ENCODE data around the gene ASB11.
"Not testable (repeated sequence)": the region's sequence is repeated elsewhere in the genome, so short reads cannot be mapped to it uniquely, and the experiment has no call there.

ASB11 gene

DNA sequence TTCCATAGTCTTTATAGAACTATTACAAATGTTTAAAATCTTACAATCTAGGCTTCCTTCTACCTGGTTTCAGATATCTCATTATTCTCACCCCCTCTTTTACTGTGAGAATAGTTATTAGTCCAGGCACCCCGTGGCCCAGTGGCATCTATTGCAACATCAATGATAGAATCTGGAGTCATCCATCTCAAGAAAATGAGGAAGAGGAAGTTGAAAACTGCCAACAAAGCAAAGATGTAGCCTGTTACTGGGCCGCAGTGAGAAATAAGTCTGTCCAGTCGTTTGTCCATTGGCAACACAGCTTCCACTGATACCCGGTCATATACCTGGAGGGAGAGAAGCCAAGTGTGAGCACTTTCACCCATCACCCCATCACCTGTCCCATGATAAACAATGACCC, 6.0 kb upstream of the ASB11 start:
- TF ChIP-seq ZNF384 (IDR thresholded peaks at IDR 0.05) (no peak), PKNOX1 (IDR thresholded peaks at IDR 0.05) (no peak), BHLHE40 (IDR thresholded peaks at IDR 0.05; ENCODE audit: borderline replicate concordance) (no peak), TARDBP (IDR thresholded peaks at IDR 0.05) (no peak), SUZ12 (IDR thresholded peaks at IDR 0.05) (no peak), L3MBTL2 (conservative IDR thresholded peaks at IDR 0.05) (no peak), LEF1 (IDR thresholded peaks at IDR 0.05; ENCODE audit: borderline replicate concordance) (no peak), FOXM1 (IDR thresholded peaks at IDR 0.05; ENCODE audit: borderline replicate concordance) (no peak), HDGF (IDR thresholded peaks at IDR 0.05; ENCODE audit: borderline replicate concordance) (no peak), ARNT (IDR thresholded peaks at IDR 0.05) (no peak), CTBP1 (IDR thresholded peaks at IDR 0.05; ENCODE audit: borderline replicate concordance) (no peak), ELF4 (IDR thresholded peaks at IDR 0.05) (no peak), FOXK2 (IDR thresholded peaks at IDR 0.05) (no peak), FOXA1 (IDR thresholded peaks at IDR 0.05) (no peak), NFRKB (IDR thresholded peaks at IDR 0.05) (no peak), SP1 (IDR thresholded peaks at IDR 0.05) (no peak)
- ChIA-PET CTCF (no interaction called here), POLR2A (no interaction called here)
- DNase-seq (ENCODE audit: extremely low spot score) = no peak

GRCh38 chrX:15320297-15320696, 4.9 kb upstream of the ASB11 start:
- CTCF ChIA-PET = no interaction called here
- TF ChIP-seq ARNT (IDR thresholded peaks at IDR 0.05) (no peak), BHLHE40 (IDR thresholded peaks at IDR 0.05; ENCODE audit: borderline replicate concordance) (no peak), L3MBTL2 (conservative IDR thresholded peaks at IDR 0.05) (no peak), CTBP1 (IDR thresholded peaks at IDR 0.05; ENCODE audit: borderline replicate concordance) (no peak), LEF1 (IDR thresholded peaks at IDR 0.05; ENCODE audit: borderline replicate concordance) (no peak), NFRKB (IDR thresholded peaks at IDR 0.05) (no peak), ELF4 (IDR thresholded peaks at IDR 0.05) (no peak), PKNOX1 (IDR thresholded peaks at IDR 0.05) (no peak)
- POLR2A ChIA-PET = no interaction called here
- DNase-seq (ENCODE audit: extremely low spot score) = no peak

GRCh38 chrX:15319075-15319474, 3.6 kb upstream of the ASB11 start:
- CTCF ChIA-PET = no interaction called here
- POLR2A ChIA-PET = no interaction called here
- TF ChIP-seq SUZ12 (IDR thresholded peaks at IDR 0.05) (no peak), LEF1 (IDR thresholded peaks at IDR 0.05; ENCODE audit: borderline replicate concordance) (no peak), ZNF384 (IDR thresholded peaks at IDR 0.05) (no peak), FOXK2 (IDR thresholded peaks at IDR 0.05) (no peak), CTBP1 (IDR thresholded peaks at IDR 0.05; ENCODE audit: borderline replicate concordance) (no peak), HDGF (IDR thresholded peaks at IDR 0.05; ENCODE audit: borderline replicate concordance) (no peak), L3MBTL2 (conservative IDR thresholded peaks at IDR 0.05) (no peak)
- DNase-seq (ENCODE audit: extremely low spot score) = no peak

GRCh38 chrX:15314472-15314871, 968 bp downstream of the ASB11 start:
- POLR2A ChIA-PET = no interaction called here
- CTCF ChIA-PET = no interaction called here
- no peak for TF ChIP-seq ARNT (IDR thresholded peaks at IDR 0.05)
- TF ChIP-seq ELF4 (IDR thresholded peaks at IDR 0.05) = no peak
- TF ChIP-seq NFRKB (IDR thresholded peaks at IDR 0.05) = no peak
- no peak for TF ChIP-seq HDGF (IDR thresholded peaks at IDR 0.05; ENCODE audit: borderline replicate concordance)
- no peak for TF ChIP-seq TARDBP (IDR thresholded peaks at IDR 0.05)
- TF ChIP-seq PKNOX1 (IDR thresholded peaks at IDR 0.05) = no peak
- no peak for TF ChIP-seq ZNF384 (IDR thresholded peaks at IDR 0.05)
- no peak for TF ChIP-seq SP1 (IDR thresholded peaks at IDR 0.05)
- no peak for TF ChIP-seq L3MBTL2 (conservative IDR thresholded peaks at IDR 0.05)
- TF ChIP-seq SUZ12 (IDR thresholded peaks at IDR 0.05) = no peak
- no peak for TF ChIP-seq FOXM1 (IDR thresholded peaks at IDR 0.05; ENCODE audit: borderline replicate concordance)
- no peak for DNase-seq (ENCODE audit: extremely low spot score)

DNA sequence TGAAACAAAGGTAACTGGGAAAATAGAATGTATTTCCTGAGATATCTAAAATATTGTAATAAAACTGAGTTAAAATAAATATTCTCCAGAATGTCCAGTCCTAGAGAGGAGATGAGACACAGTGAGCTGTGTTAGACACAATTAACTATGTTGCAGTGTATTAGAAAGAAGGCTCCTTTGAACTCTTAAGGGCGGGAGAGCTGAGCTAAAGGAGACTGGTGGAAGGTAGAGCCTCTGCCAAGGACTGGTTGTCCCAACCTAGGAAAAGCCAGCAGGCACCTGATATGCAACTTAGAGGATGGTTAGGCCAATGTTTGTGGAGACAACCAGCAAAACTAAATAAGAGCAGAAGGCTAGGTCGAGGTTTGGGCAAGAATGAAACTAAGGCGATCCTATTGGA, 4.3 kb downstream of the ASB11 start:
- ChIA-PET CTCF (no interaction called here), POLR2A (no interaction called here)
- no peak for TF ChIP-seq TARDBP (IDR thresholded peaks at IDR 0.05)
- no peak for TF ChIP-seq SUZ12 (IDR thresholded peaks at IDR 0.05)
- no peak for TF ChIP-seq ZNF384 (IDR thresholded peaks at IDR 0.05)
- no peak for TF ChIP-seq PKNOX1 (IDR thresholded peaks at IDR 0.05)
- TF ChIP-seq HDGF (IDR thresholded peaks at IDR 0.05; ENCODE audit: borderline replicate concordance) = no peak
- TF ChIP-seq LEF1 (IDR thresholded peaks at IDR 0.05; ENCODE audit: borderline replicate concordance) = no peak
- TF ChIP-seq FOXM1 (IDR thresholded peaks at IDR 0.05; ENCODE audit: borderline replicate concordance) = no peak
- no peak for TF ChIP-seq FOXK2 (IDR thresholded peaks at IDR 0.05)
- TF ChIP-seq FOXA1 (IDR thresholded peaks at IDR 0.05) = no peak
- no peak for TF ChIP-seq ELF4 (IDR thresholded peaks at IDR 0.05)
- no peak for DNase-seq (ENCODE audit: extremely low spot score)

- DNase-seq (ENCODE audit: extremely low spot score) = no peak
- POLR2A ChIA-PET = no interaction called here
- no peak for TF ChIP-seq SUZ12 (IDR thresholded peaks at IDR 0.05)
- TF ChIP-seq FOXM1 (IDR thresholded peaks at IDR 0.05; ENCODE audit: borderline replicate concordance) = no peak
- no peak for TF ChIP-seq NFRKB (IDR thresholded peaks at IDR 0.05)
- TF ChIP-seq FOXK2 (IDR thresholded peaks at IDR 0.05) = no peak
- TF ChIP-seq ELF4 (IDR thresholded peaks at IDR 0.05) = no peak
- TF ChIP-seq SP1 (IDR thresholded peaks at IDR 0.05) = no peak
- no peak for TF ChIP-seq ZNF384 (IDR thresholded peaks at IDR 0.05)
- no peak for TF ChIP-seq TARDBP (IDR thresholded peaks at IDR 0.05)
- CTCF ChIA-PET = no interaction called here
These were observed 5.3 kb downstream of the ASB11 start for GRCh38 chrX:15310117-15310516.

GRCh38 chrX:15305899-15306298, 9.5 kb downstream of the ASB11 start:
- DNase-seq (ENCODE audit: extremely low spot score); POLR2A ChIA-PET: not testable (repeated sequence)

More at GRCh38 chrX:15305899-15306298, 9.5 kb downstream of the ASB11 start:
- CTCF ChIA-PET = not testable (repeated sequence)
